GM21619 (cell line): Measurements from ENCODE around the gene PPP1R3G.
A peak's percentile ranks its signal among the peaks of the same experiment; 100 is the strongest.
"Not testable (repeated sequence)": the region's sequence is repeated elsewhere in the genome, so short reads cannot be mapped to it uniquely, and the experiment has no call there.

Source experiments
- ATAC-seq: cut with Tn5 transposase; IDR thresholded peaks from one replicate; pipeline ENCODE4 v1.9.1; 2021; ENCODE audit not compliant: unreplicated experiment

The PPP1R3G gene

DNA sequence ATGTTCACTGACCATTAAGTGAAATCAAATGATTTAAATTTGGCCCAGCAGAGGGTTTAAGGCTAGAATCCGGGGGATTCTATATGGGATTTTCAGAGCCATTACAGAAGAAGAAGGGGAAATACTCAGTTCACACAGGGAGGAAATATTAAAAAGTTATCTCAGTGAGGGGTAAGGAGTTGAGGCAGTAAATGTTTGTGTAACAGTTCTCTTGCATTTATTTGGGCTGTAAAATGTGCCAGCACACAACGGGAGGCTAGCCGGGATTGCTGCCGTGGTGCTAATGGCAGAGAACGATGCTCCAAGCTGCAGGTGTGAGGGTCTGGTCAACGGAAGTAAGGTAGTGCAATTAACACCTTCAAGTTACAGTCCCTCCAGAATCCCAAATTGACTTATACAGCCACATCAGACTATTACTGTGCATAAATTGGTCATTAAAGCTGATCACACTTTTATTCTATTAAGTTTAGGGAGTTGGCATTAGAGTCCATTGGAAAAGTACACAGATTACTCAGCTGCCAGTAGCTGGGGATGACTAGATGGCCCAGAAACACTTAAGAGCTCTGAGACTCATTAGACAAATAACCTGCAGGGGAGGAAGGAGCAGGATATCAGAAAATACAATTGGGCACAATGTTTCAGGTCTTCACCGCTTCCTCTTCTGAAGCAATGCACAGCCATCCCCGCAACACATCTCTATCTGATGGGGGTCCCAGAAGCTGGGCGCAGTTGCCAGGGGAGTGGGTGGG lies 31.3 kb downstream of the PPP1R3G start:
- no peak for ATAC-seq

DNA sequence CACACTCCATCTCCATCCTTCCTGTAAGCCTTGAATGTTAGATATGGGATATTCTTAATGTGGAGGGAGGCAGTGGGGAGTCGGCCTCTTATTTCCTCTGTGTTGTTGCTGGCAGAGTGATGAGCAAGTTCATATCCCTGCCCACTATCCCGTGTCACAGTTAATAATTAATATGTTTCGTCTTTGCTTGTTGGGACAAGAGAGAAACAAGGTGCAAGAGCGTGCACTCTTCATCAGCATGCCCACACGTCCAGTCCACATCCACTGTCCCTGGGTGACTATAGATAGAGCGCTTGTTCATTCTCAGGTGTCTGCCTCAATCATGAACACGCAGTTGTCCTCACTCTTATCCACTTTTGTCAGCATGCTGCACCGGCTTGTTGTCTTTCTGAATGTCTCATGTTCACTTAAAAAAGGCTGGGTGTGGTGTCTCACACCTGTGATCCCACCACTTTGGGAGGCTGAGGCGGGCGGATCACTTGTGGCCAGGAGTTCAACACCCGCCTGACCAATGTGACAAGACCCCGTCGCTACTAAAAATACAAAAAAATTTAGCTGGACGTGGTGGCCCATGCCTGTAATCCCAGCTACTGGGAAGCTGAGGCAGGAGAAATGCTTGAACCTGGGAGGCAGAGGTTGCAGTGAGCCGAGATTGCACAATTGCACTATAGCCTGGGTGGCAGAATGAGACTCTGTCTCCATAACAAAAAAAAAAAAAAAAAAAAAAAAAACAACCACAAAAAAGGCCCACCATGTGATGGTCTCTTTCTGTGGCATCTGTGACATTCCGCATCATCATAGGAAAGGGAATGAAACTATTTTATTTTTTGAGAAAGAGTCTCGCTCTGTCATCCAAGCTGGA lies 34.2 kb downstream of the PPP1R3G start:
- ATAC-seq: no peak

DNA sequence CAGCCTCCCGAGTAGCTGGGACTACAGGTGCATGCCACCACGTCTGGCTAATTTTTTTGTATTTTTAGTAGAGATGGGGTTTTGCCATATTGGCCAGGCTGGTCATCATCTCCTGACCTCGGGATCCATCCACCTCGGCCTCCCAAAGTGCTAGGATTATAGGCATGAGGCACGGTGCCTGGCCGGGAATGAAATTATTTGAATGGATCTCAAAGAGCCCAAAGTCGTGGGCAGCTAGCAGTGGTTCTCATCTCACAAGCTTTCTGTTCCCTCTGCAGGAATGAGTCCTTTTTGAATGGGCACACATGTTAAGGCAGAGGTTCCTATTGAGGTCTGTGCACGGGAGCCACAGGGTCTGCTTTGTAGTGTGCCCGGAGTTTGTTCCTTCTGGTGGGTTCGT lies 34.9 kb downstream of the PPP1R3G start:
- no peak for ATAC-seq

DNA sequence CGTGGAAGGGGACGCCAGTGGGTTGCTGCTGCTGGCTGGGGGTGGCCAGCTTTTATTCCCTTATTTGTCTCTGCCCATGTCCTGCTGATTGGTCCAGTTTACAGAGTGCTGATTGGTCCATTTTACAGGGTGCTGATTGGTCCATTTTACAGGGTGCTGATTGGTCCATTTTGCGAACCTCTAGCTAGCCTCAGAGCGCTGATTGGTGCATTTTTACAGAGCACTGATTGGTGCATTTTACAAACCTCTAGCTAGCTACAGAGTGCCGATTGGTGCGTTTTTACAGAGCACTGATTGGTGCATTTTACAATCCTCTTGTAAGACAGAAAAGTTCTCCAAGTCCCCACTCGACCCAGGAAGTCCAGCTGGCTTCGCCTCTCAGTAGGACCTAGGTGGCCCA lies 35.4 kb downstream of the PPP1R3G start:
- not testable (repeated sequence) for ATAC-seq

DNA sequence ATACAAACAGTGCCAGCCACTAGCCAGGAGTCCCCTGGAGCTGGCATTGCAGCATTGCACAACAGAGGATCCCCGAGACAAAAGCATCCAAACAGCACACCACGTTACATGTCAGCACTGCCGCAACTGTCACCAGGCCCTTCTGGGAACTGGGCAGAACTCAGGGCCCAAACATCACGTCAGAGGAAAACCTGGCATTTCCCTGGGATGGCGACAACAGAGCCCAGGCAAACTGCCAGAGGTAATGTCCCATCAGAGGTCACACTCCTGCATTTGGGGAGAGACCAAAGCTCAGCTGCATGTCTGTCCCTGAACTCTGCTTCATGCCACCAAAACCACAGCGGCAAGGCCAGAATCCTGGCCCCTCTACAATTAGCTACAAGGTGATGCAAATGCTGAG lies 36.3 kb downstream of the PPP1R3G start:
- no peak for ATAC-seq

DNA sequence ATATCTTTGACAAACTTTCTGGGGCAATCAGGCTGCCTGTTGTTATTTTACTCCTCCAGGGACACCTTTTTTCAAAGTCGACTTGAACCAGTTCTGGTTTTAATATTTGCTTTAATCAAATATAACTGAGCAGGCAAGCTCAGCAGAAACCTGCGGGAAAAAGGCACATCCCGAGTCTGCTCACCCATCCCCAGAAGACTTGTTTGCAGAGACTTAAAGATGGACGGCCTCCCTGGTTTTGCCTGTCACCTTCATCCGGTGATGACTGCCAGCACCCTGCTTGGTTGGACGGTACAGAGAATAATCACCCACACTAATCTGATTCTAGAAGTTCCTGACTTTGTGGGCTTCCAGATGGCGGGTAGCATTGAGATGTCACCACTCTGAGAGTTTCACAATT lies 36.8 kb downstream of the PPP1R3G start:
- ATAC-seq: no peak

DNA sequence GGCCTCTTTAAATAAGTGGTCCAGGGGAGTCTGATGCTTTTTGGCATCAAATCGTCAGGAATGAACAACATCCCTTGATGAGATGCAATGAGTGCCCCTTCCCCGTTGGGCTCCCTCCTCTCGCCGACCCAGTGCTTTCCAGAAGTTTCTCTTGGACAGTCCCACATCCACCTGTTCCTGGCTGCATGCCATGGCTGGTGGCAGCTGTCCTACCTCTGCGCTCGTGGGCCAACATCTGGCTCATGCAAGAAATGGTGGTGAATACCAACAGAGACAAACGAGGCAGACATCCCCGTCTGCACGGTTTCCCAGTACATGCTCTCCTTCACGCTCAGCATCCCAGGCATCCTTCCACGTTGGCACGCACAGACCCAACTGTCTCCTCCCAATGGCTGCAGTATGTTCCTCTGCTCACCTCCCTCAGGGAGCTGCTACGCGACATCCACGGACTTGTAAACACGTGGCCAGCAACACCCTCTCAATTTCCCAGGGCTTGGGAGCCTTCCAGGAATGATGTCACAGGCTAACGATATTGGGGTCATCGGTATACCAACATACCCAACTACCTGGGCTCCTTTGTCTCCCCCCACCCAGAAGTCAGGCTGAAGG lies 37.5 kb downstream of the PPP1R3G start:
- ATAC-seq: no peak

DNA sequence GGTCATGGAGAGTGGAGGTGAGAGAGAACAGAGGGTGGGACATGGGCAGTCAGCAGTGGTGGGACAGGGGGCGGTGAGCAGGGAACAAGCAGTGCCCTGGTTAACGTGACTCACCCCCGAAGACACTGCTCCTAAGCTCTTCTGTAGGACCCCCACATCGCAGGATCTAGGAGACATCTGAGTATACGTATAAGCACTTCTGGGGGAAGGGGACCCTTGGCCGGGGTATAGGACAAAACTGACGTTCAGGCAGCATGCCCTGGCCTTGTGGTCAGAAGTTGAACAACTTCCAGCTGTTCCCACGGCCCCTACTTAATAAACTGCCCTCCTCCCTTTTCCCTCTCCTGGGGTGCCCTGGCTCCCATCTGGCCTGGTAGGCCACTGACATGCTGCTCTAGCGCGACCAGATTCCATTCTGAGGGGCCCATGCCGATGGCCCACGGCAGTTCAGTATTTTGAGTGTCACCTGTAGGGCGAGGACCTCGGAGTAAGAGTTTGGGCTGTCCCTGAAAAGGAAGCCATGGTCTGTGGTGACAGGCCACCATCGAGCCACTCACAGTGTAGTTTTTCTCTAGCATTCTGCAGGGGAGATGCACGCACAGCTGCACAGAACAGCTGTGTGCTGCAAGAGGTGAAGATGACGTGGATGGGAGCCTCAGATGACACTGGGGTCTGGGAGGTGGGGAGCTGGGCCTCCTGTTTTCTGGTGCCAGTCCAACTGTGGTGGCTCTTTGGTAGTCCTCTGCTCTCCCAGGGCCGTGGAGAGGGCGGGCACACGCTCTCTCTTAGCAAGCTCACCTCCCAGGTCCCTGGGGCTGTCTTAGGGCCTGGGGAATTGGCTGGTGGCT lies 38.4 kb downstream of the PPP1R3G start:
- no peak for ATAC-seq

DNA sequence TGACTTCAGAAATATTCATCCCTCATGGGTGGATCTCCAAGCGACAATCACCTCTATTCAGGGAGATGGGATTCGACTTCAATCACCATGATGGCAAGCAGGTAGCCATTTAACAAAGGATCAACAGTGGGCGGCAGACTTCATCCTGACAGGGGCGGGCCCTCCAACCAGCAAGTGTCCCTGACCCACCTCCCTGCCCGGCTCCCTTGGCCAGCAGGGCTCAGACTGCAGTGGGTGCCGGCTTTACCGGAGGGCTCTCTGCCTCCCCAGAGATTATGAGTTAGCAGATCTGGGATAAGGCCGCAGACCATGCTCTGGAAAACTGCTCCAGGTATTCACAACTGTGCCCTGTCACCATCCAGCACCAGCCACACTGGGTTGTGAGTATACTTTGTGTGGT lies 39.4 kb downstream of the PPP1R3G start:
- ATAC-seq: no peak

DNA sequence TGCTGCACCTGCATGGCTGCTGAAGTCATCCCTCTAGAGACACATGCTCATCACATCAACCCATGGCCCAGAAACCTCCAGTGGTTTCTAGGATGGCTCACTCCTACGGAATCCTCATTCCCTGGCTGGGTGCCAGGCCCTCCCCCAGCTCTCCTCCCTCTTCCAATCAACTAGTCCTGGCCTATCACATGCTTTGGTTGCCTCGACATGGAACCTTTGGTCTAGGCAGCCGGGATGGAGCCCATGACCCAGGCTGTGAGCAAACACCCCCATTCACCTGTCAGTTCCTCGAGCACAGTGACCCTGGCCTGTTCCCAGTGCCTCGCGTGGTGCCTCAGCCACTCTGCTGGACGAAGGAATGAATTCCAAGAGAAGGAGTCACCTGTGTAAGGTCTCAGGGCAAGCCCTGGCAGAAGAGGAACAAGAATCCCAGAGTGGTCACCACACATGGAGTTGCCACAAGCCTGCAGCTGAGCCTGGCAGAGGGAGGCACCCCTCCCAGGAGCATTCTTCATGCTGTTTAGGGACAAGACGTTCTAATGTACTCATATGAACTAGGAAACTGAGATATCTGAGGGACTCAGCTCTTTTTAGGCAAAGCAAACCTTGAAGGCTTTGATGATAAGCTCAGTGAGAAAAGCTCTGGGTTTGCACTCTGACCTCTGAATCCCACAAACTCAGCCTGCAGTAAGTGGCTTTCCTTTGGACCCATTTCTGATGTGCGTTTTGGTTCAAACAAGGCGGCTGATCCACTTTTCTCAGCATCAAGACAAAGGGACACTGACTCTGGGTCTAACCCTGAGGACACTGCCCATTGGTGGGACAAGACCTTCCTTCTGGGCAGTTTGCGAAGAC lies 40.2 kb downstream of the PPP1R3G start:
- ATAC-seq: no peak

DNA sequence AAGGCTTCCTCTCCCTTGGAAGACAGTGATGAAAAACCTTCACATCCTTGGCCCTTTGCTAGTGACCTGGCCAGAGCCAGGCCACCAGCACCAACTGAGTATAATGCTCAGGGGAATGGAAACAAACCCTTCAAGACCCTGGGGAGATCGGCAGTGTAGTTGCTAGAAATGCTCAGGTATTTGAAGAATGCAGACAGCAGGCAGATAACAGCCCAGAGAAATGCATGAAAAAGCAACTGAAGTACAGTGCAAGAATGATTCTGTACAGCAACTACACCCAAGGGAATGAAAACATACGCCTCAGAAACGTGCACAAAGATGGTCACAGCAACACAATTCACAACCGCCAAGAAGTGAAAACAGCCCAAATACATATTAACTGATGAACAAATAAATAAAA lies 41.1 kb downstream of the PPP1R3G start:
- no peak for ATAC-seq

DNA sequence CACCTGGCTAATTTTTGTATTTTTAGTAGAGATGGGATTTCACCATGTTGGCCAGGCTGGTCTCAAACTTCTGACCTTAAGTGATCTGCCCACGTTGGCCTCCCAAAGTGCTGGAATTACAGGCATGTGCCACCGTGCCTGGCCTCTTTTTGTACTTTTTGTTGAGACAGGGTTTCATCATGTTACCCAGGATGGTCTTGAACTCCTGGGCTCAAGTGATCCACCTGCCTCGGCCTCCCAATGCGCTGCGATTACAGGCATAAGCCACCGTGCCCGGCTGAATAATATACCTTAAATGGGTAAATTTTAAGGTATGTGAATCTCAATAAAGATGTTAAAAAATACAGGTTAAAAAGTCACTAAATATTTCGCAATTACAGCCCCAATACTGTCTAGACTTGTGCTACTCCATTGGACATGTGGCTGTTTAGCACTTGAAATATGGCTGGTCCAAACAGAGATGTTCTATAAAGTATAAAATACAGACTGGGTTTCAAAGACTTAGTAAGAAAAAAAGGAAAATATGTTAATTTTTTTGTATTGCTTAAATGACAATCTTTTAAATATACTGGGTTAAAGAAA lies 42.1 kb downstream of the PPP1R3G start:
- ATAC-seq: no peak

DNA sequence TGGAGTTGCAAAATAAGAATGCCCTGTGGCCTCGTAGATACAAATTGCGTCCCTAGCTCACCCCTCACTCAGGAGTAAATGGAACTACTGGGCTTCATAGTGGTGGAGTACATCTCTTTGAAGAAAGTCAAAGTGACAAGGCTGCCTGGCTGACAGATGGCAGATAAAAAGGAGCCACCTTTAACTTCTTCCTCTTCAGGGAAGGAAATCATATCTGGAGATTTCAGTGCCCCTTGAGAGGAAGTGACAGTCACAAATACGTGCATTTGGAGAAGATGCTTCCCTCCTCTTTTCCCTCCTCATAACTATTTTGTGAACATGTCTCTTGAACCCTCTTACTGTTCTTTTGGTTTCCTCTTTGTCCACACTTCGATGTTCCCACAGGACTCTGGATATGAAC lies 43.2 kb downstream of the PPP1R3G start:
- no peak for ATAC-seq

DNA sequence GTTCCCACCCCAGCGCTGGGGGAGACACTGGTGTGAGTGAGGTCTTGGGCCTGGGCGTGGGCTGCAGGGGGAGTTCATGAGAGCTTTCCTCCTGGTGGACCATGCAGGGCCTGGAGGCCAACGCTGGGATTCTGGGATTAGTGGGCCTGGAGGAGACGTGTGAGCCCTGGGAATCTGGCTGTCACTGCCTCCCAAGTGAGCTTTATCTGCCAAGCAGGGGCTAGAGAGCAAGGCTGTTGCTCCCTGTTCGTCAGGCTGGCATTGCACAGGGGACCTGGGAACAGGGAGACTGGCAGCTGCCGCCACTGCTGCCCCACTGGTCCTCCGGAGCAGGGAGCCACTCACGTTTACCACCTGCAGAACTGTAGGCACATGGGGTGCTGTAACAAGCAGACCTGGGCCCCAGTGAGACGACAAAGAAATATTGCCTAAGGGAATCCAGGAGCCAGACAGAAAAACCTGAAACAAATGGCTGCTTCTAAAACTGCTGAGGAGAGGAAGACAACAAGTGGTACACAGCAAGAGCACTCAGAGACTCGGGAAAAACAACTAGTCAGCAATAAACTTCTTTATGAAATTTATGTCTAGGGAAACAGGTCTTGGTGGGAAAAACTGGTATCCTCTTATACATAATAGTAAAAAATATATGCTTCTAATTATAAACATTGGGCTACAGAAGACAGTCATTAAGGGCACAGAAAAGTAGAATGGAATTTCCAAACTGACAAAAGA lies 45.2 kb downstream of the PPP1R3G start:
- ATAC-seq: no peak

DNA sequence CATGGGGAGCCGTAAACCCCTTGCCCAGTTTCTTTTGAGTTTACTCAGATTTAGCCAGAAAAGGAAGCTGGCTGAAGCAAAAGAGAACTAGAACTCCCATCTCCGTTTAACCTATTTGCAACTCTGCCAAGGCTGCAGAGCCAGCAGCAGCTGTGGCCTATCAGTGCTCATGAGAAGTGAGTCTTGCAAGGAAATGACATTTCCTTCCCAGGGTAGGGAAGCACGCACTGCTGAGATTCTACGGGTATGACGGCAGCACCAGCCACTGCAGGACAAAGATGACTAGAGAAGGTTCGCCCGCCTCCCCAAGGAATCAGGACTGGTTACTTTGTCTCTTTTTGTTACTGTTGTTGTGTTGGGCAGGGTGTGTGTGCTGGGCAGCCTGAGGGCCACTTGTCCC lies 47.6 kb downstream of the PPP1R3G start:
- ATAC-seq: peak; percentile 94

DNA sequence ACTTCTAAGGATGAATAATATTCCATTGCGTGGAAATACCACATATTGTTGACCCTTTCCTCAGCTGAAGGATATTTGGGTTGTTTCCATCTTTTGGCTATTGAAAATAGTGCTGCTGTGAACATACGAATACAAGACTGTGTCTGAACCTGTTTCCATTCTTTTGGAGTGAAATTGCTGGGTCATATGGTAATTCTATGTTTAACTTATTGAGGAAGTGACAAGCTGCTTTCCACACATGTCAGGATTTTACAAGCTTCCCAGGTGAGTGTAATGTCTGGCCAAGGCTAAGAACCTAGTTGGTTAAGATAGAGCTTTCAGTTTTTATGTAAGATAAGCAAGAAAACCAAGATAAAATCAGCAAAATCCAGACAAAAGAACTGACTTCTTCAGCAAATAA lies 48.8 kb downstream of the PPP1R3G start:
- no peak for ATAC-seq

DNA sequence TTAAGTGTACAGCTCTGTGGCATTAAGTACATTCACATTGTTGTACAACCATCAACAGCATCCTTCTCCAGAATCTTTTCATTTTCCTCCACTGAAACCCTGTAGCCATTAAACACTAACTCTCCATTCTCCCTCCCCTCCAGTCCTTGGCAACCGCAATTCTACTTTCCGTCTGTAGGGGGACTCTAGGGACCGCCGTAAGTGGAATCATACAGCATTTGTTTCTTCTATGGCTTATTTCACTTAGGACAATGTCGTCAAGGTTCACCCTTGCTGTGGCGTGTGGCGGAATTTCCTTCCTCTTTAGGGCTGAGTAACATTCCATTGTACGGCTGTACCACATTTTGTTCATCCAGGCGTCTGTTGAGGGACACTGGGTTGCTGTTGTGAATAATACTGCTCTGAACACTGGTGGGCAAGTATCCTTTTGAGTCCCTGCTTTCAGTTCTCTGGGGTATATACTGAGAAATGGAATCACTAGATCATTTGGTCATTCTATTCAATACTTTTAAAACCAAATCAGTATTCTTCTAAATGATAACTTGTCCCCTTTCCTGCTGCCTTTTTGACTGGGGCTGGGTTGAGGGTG lies 50.7 kb downstream of the PPP1R3G start:
- ATAC-seq: peak; percentile 37

DNA sequence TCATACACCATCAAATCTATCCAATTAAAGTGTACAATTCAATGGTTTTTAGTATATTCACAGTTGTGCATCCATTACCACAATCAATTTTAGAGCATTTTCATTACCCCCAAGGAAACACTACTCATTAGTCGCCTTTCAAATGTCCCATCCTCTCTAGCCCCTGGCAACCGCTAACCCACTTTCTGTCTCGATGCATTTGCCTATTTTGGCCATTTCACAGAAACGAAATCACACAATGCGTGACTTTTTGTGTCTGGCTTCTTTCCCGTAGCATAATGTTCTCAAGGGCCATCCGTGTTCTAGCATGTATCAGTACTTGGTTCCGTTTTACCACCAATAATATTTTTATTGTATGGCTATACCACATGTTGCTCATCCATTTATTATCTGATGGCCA lies 51.7 kb downstream of the PPP1R3G start:
- ATAC-seq: no peak
